HepG2 (cell line): ENCODE measurements around the gene EARS2. TPM values are rescaled to one million over a fixed set of nuclear protein-coding genes. Genes with fewer than 3 reads are reported as not detected.

Source experiments
- CBX2 ChIP-seq, 2 experiments: fragments of 200-600 bp in 1 of 2; sonication (generic); formaldehyde crosslinking in 1 of 2; IDR thresholded peaks; 2 replicates each; pipeline versions ENCODE4 v1.7.0 to v1.8.1; 2018 to 2022; ENCODE audit warnings: low read depth in 2 of 2, low read length in 1 of 2, mild to moderate bottlenecking in 1 of 2, missing genetic modification reagents in 1 of 2
- CREB1 ChIP-seq, 2 experiments: fragments of 450-650 bp in 1 of 2; IDR thresholded peaks; 2 replicates each; pipeline ENCODE4 v1.6.1; 2016 to 2017; ENCODE audit warnings: control low read depth in 1 of 2, mild to moderate bottlenecking in 1 of 2, missing compliant biosample characterization in 1 of 2, missing genetic modification characterization in 1 of 2
- ERF ChIP-seq: IDR thresholded peaks from 2 replicates; pipeline ENCODE4 v1.6.1; 2018; ENCODE audit warnings: missing biosample characterization, missing genetic modification reagents
- HNF4G ChIP-seq, 2 experiments: sonication (generic) in 1 of 2; formaldehyde crosslinking in 1 of 2; IDR thresholded peaks; 2 replicates each; pipeline versions ENCODE4 v1.4.0 to v1.6.1; 2011 to 2020; ENCODE audit warnings: borderline replicate concordance in 2 of 2, low read depth in 2 of 2, mild to moderate bottlenecking in 2 of 2, low read length in 1 of 2, missing genetic modification reagents in 1 of 2, moderate library complexity in 1 of 2
- IKZF4 ChIP-seq: sonication (generic); formaldehyde crosslinking; IDR thresholded peaks from 2 replicates; pipeline ENCODE4 v1.5.1; 2020; ENCODE audit warnings: borderline replicate concordance, mild to moderate bottlenecking, low read depth, missing genetic modification reagents; ENCODE audit errors: not compliant biosample characterization
- MEIS1 ChIP-seq: sonication (generic); formaldehyde crosslinking; IDR thresholded peaks from 2 replicates; pipeline ENCODE4 v1.9.0; 2021; ENCODE audit warnings: mild to moderate bottlenecking, missing genetic modification reagents, moderate library complexity, borderline replicate concordance
- MIXL1 ChIP-seq: IDR thresholded peaks from 2 replicates; pipeline ENCODE4 v1.6.1; 2016
- NFE2L2 ChIP-seq: fragments of 150-350 bp; IDR thresholded peaks from 2 replicates; pipeline ENCODE4 v1.6.1; 2014; ENCODE audit warnings: low read length
- RARA ChIP-seq: IDR thresholded peaks from 2 replicates; pipeline ENCODE4 v1.6.1; 2016; ENCODE audit warnings: missing genetic modification reagents, missing compliant biosample characterization
- TEAD3 ChIP-seq: optimal IDR thresholded peaks from 2 replicates; pipeline ENCODE3; 2016; ENCODE audit warnings: borderline replicate concordance
- ZFP36L2 ChIP-seq: sonication (generic); formaldehyde crosslinking; IDR thresholded peaks from 2 replicates; pipeline ENCODE4 v1.4.0; 2020; ENCODE audit warnings: missing genetic modification reagents
- ZMAT3 ChIP-seq: sonication (generic); formaldehyde crosslinking; conservative IDR thresholded peaks from 2 replicates; pipeline ENCODE4 v1.7.0; 2021; ENCODE audit warnings: missing genetic modification reagents
- ZNF17 ChIP-seq: sonication (generic); formaldehyde crosslinking; IDR thresholded peaks from 2 replicates; pipeline ENCODE4 v1.5.0; 2020; ENCODE audit warnings: mild to moderate bottlenecking, missing genetic modification reagents
- ZNF432 ChIP-seq: sonication (generic); formaldehyde crosslinking; IDR thresholded peaks from 2 replicates; pipeline ENCODE4 v1.5.0; 2020; ENCODE audit warnings: missing genetic modification reagents, mild to moderate bottlenecking, borderline replicate concordance
- ZNF549 ChIP-seq: sonication (generic); formaldehyde crosslinking; IDR thresholded peaks from 2 replicates; pipeline ENCODE4 v1.5.0; 2020; ENCODE audit warnings: missing genetic modification reagents
- ZNF572 ChIP-seq: sonication (generic); formaldehyde crosslinking; IDR thresholded peaks from 2 replicates; pipeline ENCODE4 v1.5.1; 2020; ENCODE audit warnings: mild to moderate bottlenecking, missing genetic modification reagents
- ZNF652 ChIP-seq: IDR thresholded peaks from 2 replicates; pipeline ENCODE4 v1.6.1; 2016; ENCODE audit warnings: low read depth, borderline replicate concordance
- polyA plus RNA-seq, 8 experiments: library from polyadenylated mRNA; depleted of rRNA in 3 of 8; stranded (reverse) in 7 of 8; unstranded in 1 of 8; fragments of >200 nt; fragmentation: Illumina TruSeq in 4 of 8; extraction: Trizol in 4 of 8; gene quantifications; 2 replicates each; pipeline versions ENCODE4 v1.2.1 to v1.2.3, GENCODE V29; 2011 to 2016; ENCODE audit warnings: low read depth in 4 of 8, missing spikeins in 1 of 8, mixed read lengths in 1 of 8; ENCODE audit not compliant: insufficient read depth in 1 of 8
- total RNA-seq, 5 experiments: library from RNA; depleted of rRNA; stranded (reverse); fragments of >200 nt; fragmentation: Illumina TruSeq; extraction: Trizol; gene quantifications; 2 replicates each; pipeline ENCODE4 v1.2.3, GENCODE V29; 2016; ENCODE audit warnings: low read depth in 1 of 5
- TF ChIP-seq, protein P1 (sequence below): sonication (generic); formaldehyde crosslinking; IDR thresholded peaks from 2 replicates; pipeline ENCODE4 v1.4.0; 2020; ENCODE audit warnings: mild to moderate bottlenecking, missing genetic modification reagents
- TF ChIP-seq, protein P2 (sequence below): sonication (generic); formaldehyde crosslinking; IDR thresholded peaks from 2 replicates; pipeline ENCODE4 v1.4.0; 2020; ENCODE audit warnings: missing genetic modification reagents
- TF ChIP-seq, protein P3 (sequence below): sonication (generic); formaldehyde crosslinking; IDR thresholded peaks from 2 replicates; pipeline ENCODE4 v1.9.0; 2021; ENCODE audit warnings: missing genetic modification reagents, borderline replicate concordance
- TF ChIP-seq, protein P4 (sequence below): sonication (generic); formaldehyde crosslinking; IDR thresholded peaks from 2 replicates; pipeline ENCODE4 v1.4.0; 2020; ENCODE audit warnings: missing genetic modification reagents
- TF ChIP-seq, protein P5 (sequence below): sonication (generic); formaldehyde crosslinking; IDR thresholded peaks from 2 replicates; pipeline ENCODE4 v1.5.1; 2020; ENCODE audit warnings: missing genetic modification reagents, mild to moderate bottlenecking, borderline replicate concordance

EARS2 gene
- total and polyA plus RNA-seq, 2 of the 13 experiments (the other 11 are each of a cell fraction or from before 2014, with no cell fraction given), result 49.4 to 80.4 TPM

DNA sequence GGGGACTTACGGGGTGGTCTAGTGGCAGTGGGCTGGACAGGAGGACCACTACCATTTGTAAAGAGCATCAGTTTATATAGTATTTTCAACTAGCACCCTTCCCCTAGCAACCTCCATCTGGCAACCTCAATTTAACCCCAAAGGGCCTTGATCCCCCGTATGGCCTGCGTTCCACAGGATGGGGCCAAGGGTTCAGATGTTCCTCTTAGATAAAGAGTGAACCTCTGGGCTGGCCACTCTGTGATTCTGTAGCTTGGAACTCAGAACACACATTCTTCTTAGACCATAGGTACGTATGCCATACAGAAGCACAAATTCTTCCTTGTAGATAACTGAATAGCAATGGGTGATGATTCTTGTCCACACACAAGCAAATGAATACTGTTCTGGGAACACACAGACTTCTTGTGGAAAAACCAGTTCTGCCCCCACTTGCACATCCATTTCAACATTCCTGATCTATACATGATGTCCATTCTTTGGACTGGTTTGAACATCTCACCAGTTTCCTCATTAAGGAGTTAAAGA is 44.9 kb downstream of the EARS2 start (continued):
- TF ChIP-seq, protein P1, sequence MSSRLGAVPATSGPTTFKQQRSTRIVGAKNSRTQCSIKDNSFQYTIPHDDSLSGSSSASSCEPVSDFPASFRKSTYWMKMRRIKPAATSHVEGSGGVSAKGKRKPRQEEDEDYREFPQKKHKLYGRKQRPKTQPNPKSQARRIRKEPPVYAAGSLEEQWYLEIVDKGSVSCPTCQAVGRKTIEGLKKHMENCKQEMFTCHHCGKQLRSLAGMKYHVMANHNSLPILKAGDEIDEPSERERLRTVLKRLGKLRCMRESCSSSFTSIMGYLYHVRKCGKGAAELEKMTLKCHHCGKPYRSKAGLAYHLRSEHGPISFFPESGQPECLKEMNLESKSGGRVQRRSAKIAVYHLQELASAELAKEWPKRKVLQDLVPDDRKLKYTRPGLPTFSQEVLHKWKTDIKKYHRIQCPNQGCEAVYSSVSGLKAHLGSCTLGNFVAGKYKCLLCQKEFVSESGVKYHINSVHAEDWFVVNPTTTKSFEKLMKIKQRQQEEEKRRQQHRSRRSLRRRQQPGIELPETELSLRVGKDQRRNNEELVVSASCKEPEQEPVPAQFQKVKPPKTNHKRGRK, result no peak
- TF ChIP-seq ZMAT3 (CRISPR knock-in tag), result no peak
- TF ChIP-seq ERF (CRISPR knock-in tag), result no peak
- TF ChIP-seq, protein P2, sequence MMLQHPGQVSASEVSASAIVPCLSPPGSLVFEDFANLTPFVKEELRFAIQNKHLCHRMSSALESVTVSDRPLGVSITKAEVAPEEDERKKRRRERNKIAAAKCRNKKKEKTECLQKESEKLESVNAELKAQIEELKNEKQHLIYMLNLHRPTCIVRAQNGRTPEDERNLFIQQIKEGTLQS (CRISPR knock-in tag), result no peak
- TF ChIP-seq ZNF652 (CRISPR knock-in tag), result peak; percentile 81
- TF ChIP-seq HNF4G (IDR thresholded peaks at IDR 0.05; ENCODE audit: borderline replicate concordance, low read depth, low read length), result 0 out of 2 replicates have a peak, but pooled peaks have one; percentile 34
- TF ChIP-seq HNF4G (CRISPR knock-in tag; IDR thresholded peaks at IDR 0.05; ENCODE audit: borderline replicate concordance, low read depth), result no peak
- TF ChIP-seq ZNF572, result no peak
- no peak for TF ChIP-seq ZNF432 (CRISPR knock-in tag)
- TF ChIP-seq, protein P3, sequence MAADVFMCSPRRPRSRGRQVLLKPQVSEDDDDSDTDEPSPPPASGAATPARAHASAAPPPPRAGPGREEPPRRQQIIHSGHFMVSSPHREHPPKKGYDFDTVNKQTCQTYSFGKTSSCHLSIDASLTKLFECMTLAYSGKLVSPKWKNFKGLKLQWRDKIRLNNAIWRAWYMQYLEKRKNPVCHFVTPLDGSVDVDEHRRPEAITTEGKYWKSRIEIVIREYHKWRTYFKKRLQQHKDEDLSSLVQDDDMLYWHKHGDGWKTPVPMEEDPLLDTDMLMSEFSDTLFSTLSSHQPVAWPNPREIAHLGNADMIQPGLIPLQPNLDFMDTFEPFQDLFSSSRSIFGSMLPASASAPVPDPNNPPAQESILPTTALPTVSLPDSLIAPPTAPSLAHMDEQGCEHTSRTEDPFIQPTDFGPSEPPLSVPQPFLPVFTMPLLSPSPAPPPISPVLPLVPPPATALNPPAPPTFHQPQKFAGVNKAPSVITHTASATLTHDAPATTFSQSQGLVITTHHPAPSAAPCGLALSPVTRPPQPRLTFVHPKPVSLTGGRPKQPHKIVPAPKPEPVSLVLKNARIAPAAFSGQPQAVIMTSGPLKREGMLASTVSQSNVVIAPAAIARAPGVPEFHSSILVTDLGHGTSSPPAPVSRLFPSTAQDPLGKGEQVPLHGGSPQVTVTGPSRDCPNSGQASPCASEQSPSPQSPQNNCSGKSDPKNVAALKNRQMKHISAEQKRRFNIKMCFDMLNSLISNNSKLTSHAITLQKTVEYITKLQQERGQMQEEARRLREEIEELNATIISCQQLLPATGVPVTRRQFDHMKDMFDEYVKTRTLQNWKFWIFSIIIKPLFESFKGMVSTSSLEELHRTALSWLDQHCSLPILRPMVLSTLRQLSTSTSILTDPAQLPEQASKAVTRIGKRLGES, result no peak
- TF ChIP-seq CBX2 (IDR thresholded peaks at IDR 0.05; ENCODE audit: low read depth, low read length), result no peak
- TF ChIP-seq CBX2 (CRISPR knock-in tag; IDR thresholded peaks at IDR 0.05; ENCODE audit: low read depth), result no peak
- no peak for TF ChIP-seq ZFP36L2 (CRISPR knock-in tag)
- no peak for TF ChIP-seq ZNF549 (CRISPR knock-in tag)
- TF ChIP-seq MEIS1 (CRISPR knock-in tag), result no peak
- TF ChIP-seq, protein P4, sequence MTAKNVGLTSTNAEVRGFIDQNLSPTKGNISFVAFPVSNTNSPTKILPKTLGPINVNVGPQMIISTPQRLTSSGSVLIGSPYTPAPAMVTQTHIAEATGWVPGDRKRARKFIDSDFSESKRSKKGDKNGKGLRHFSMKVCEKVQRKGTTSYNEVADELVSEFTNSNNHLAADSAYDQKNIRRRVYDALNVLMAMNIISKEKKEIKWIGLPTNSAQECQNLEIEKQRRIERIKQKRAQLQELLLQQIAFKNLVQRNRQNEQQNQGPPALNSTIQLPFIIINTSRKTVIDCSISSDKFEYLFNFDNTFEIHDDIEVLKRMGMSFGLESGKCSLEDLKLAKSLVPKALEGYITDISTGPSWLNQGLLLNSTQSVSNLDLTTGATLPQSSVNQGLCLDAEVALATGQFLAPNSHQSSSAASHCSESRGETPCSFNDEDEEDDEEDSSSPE (CRISPR knock-in tag), result no peak
- TF ChIP-seq, protein P5, sequence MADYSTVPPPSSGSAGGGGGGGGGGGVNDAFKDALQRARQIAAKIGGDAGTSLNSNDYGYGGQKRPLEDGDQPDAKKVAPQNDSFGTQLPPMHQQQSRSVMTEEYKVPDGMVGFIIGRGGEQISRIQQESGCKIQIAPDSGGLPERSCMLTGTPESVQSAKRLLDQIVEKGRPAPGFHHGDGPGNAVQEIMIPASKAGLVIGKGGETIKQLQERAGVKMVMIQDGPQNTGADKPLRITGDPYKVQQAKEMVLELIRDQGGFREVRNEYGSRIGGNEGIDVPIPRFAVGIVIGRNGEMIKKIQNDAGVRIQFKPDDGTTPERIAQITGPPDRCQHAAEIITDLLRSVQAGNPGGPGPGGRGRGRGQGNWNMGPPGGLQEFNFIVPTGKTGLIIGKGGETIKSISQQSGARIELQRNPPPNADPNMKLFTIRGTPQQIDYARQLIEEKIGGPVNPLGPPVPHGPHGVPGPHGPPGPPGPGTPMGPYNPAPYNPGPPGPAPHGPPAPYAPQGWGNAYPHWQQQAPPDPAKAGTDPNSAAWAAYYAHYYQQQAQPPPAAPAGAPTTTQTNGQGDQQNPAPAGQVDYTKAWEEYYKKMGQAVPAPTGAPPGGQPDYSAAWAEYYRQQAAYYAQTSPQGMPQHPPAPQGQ (CRISPR knock-in tag), result no peak
- no peak for TF ChIP-seq IKZF4 (CRISPR knock-in tag)
- no peak for TF ChIP-seq CREB1 (IDR thresholded peaks at IDR 0.05)
- no peak for TF ChIP-seq CREB1 (CRISPR knock-in tag; IDR thresholded peaks at IDR 0.05)
- 0 out of 2 replicates have a peak, but pooled peaks have one; percentile 16 for TF ChIP-seq MIXL1
- TF ChIP-seq TEAD3 (CRISPR knock-in tag), result peak; percentile 65
- no peak for TF ChIP-seq ZNF17 (CRISPR knock-in tag)
- peak; percentile 87 for TF ChIP-seq RARA (CRISPR knock-in tag)
- TF ChIP-seq NFE2L2, result no peak
